Neural crest cell (in vitro differentiated cells): Measurements from ENCODE around the gene KCTD4. TPM values are rescaled to one million over a fixed set of nuclear protein-coding genes. Genes with fewer than 3 reads are reported as not detected.

Source experiments
- DNase-seq: peaks from one replicate; pipeline ENCODE4 v3.0.0; 2021; ENCODE audit warnings: low read depth, mixed read lengths, low spot score
- H3K27ac Mint-ChIP-seq: one replicate; pipeline ENCODE4 v1.8.0; 2021; ENCODE audit warnings: mild to moderate bottlenecking, mixed read lengths; ENCODE audit not compliant: unreplicated experiment
- H3K27me3 Mint-ChIP-seq: 2 replicates; pipeline ENCODE4 v1.8.0; 2021; ENCODE audit warnings: low read depth, mild to moderate bottlenecking, mixed read lengths
- H3K36me3 Mint-ChIP-seq: 2 replicates; pipeline ENCODE4 v1.8.0; 2021; ENCODE audit warnings: low read depth, mild to moderate bottlenecking, mixed read lengths
- H3K4me1 Mint-ChIP-seq: 2 replicates; pipeline ENCODE4 v1.8.0; 2021; ENCODE audit warnings: mixed read lengths
- H3K4me3 Mint-ChIP-seq: one replicate; pipeline ENCODE4 v1.8.0; 2021; ENCODE audit warnings: mild to moderate bottlenecking, mixed read lengths
- H3K9me3 Mint-ChIP-seq: 2 replicates; pipeline ENCODE4 v1.8.0; 2021; ENCODE audit warnings: mixed read lengths
- CTCF ChIP-seq: fragments of 200-600 bp; sonication (generic); conservative IDR thresholded peaks from 2 replicates; pipeline ENCODE4 v1.5.0; 2021; ENCODE audit warnings: antibody characterized with exemption, mild to moderate bottlenecking
- total RNA-seq: library from RNA; stranded (reverse); gene quantifications from 2 replicates; pipeline ENCODE4 v1.2.1, GENCODE V29; 2021

Gene KCTD4
- total RNA-seq, 1 donor from 2014 or later = not detected

GRCh38 chr13:45222919-45223318 is 22.1 kb upstream of the KCTD4 start:
- H3K27ac Mint-ChIP-seq = no peak overlapping the region
- H3K4me1 Mint-ChIP-seq = peaks cover 21% of the 10 kb centered on the region
- H3K4me3 Mint-ChIP-seq = no peak overlapping the region
- no peak for TF ChIP-seq CTCF
- H3K36me3 Mint-ChIP-seq = no peaks in the 10 kb centered on the region
- no peak for DNase-seq
- no peaks in the 10 kb centered on the region for H3K27me3 Mint-ChIP-seq
- H3K9me3 Mint-ChIP-seq = no peaks in the 10 kb centered on the region

DNA sequence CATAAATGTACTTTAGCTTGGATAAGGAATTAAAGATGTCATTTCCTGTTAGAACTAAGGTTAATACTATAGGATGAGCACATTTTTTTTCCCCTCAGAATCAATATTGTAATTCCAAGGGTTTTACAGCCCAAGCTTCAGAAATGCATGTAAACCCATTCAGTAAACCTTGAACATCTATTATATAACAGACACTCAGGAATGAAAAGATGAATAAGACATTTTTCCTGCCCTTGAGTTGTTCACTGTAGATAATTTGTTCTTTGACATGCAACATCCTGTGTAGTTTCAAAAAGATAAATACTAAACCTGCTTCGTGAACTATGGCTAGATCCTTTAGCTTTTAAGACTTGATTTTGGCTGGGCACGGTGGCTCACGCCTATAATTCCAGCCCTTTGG is 21.7 kb upstream of the KCTD4 start:
- peaks cover 25% of the 10 kb centered on the region for H3K4me1 Mint-ChIP-seq
- H3K27me3 Mint-ChIP-seq = no peaks in the 10 kb centered on the region
- peaks cover under 1% of the 10 kb centered on the region for H3K36me3 Mint-ChIP-seq
- DNase-seq = no peak
- H3K9me3 Mint-ChIP-seq = no peaks in the 10 kb centered on the region
- no peak overlapping the region for H3K27ac Mint-ChIP-seq
- H3K4me3 Mint-ChIP-seq = no peak overlapping the region
- TF ChIP-seq CTCF = no peak

DNA sequence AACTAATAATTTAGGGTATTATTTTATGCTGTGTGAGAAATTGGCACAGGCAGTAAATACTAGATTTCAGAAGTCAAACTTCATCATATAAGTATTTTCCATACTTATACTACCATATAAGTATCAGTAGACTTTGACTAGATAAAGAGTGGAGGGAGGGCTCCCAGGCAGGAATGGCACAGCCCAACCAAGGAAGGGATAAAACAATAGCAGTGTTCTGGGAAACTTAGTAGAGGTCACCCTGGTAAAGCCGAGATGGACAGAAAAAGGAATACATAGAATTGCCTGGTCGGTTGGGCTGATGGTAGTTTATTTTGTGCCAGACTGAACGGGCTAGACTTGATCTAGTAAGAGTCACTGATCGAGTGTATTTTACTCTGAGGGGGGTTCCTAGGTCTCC is 19.6 kb upstream of the KCTD4 start:
- H3K4me3 Mint-ChIP-seq = no peak overlapping the region
- no peak overlapping the region for H3K27ac Mint-ChIP-seq
- TF ChIP-seq CTCF = no peak
- peaks cover 35% of the 10 kb centered on the region for H3K4me1 Mint-ChIP-seq
- DNase-seq = no peak
- H3K9me3 Mint-ChIP-seq = peaks cover 3% of the 10 kb centered on the region
- H3K36me3 Mint-ChIP-seq = peaks cover 4% of the 10 kb centered on the region
- no peaks in the 10 kb centered on the region for H3K27me3 Mint-ChIP-seq

DNA sequence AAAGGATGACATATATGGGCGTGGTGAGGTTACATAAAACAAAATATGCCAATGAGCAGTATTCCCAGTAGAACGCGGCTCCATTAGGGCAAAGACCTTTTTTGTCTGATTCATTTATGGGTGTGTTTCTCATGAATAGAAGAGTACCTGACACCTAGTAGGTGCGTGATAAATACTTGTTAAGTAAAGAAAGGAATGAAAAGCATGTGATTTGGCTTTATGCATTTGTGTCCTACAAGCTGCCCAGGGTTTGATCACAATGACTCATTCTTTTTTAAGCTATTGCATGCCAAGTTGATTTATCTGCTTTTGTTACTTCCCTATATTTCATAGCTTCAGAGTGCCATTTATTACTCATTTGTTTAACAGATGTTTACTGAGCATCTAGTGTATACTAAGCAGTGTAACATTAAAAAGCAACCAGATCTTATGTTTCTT is 19.1 kb upstream of the KCTD4 start:
- Mint-ChIP-seq H3K4me1 (peaks cover 35% of the 10 kb centered on the region), H3K27ac (no peak overlapping the region), H3K36me3 (peaks cover 4% of the 10 kb centered on the region), H3K27me3 (no peaks in the 10 kb centered on the region), H3K4me3 (no peak overlapping the region), H3K9me3 (peaks cover 3% of the 10 kb centered on the region)
- no peak for DNase-seq
- TF ChIP-seq CTCF = no peak

- peaks cover 4% of the 10 kb centered on the region for H3K36me3 Mint-ChIP-seq
- no peaks in the 10 kb centered on the region for H3K27me3 Mint-ChIP-seq
- H3K9me3 Mint-ChIP-seq = peaks cover 3% of the 10 kb centered on the region
- no peak for DNase-seq
- H3K4me3 Mint-ChIP-seq = no peak overlapping the region
- no peak for TF ChIP-seq CTCF
- no peak overlapping the region for H3K27ac Mint-ChIP-seq
- peaks cover 35% of the 10 kb centered on the region for H3K4me1 Mint-ChIP-seq
Observed at GRCh38 chr13:45219123-45219891, 18.5 kb upstream of the KCTD4 start.
